H1 (cell line): ENCODE measurements around the gene MUC5AC. TPM values are rescaled to one million over a fixed set of nuclear protein-coding genes. Genes with fewer than 3 reads are reported as not detected.

Source experiments
- SP1 ChIP-seq: IDR thresholded peaks from 2 replicates; pipeline ENCODE4 v1.6.1; 2011; ENCODE audit warnings: low read depth, low read length
- polyA plus RNA-seq, 7 experiments: library from polyadenylated mRNA; depleted of rRNA in 3 of 7; stranded (reverse) in 5 of 7; unstranded in 2 of 7; fragments of >200 nt in 5 of 7; fragments of 200-250 nt in 2 of 7; gene quantifications; 1 replicate in 5 of 7; 2 replicates in 1 of 7; 4 replicates in 1 of 7; pipeline versions ENCODE4 v1.2.1 to v1.2.3, GENCODE V29; 2011 to 2013; ENCODE audit warnings: missing spikeins in 2 of 7, mixed read lengths in 2 of 7
- total RNA-seq: library from RNA; stranded (reverse); fragmentation: NEBNext Ultra II Directional; extraction: Animal tissue kit (Norgen Biotek cat#: 25700); gene quantifications from 2 replicates; pipeline ENCODE4 v1.2.1, GENCODE V29; 2021

MUC5AC gene
- total and polyA plus RNA-seq, 2 of the 8 experiments (the other 6 are each of a cell fraction or from before 2014, with no cell fraction given): not detected

- no peak for TF ChIP-seq SP1
Measured at GRCh38 chr11:1224491-1225385, 67.0 kb downstream of the MUC5AC start (continued).
